IMR-90 (cell line): ENCODE data around the gene ARHGEF38. TPM values are rescaled to one million over a fixed set of nuclear protein-coding genes. Genes with fewer than 3 reads are reported as not detected.

ENCODE experiments used
- ATAC-seq: fragments of 200-7000 bp; cut with Tn5 transposase; 2 replicates; pipeline ENCODE4 v1.9.1; 2020; ENCODE audit warnings: low read depth, mild to moderate bottlenecking, moderate library complexity
- BruUV-seq: library from RNA; stranded (reverse); fragments of 400-500 nt; replicated peaks from 2 replicates; lab custom pipeline; 2021; lab: Mats Ljungman, UMichigan
- CTCF ChIA-PET: fragments of 300-600 bp; formaldehyde crosslinking; extraction: SDS; loops from one replicate; lab custom pipeline; 2021; ENCODE audit warnings: antibody characterized with exemption; lab: Yijun Ruan, JAX
- POLR2A ChIA-PET: fragments of 300-600 bp; sonication (Branson Sonifier 250); formaldehyde crosslinking; loops from one replicate; lab custom pipeline; 2022; ENCODE audit warnings: antibody characterized with exemption; ENCODE audit not compliant: unreplicated experiment; lab: Charles Lee
- DNase-seq: peaks from one replicate; pipeline ENCODE4 v3.0.0; 2013
- H2AFZ ChIP-seq: replicated peaks from 2 replicates; pipeline ENCODE3; 2013; ENCODE audit warnings: low read length, mild to moderate bottlenecking; ENCODE audit not compliant: poor library complexity
- H2AK5ac ChIP-seq: 2 replicates; pipeline ENCODE4 v1.6.1; 2013; ENCODE audit warnings: low read depth, low read length, inconsistent platforms
- H2AK9ac ChIP-seq: replicated peaks from 2 replicates; pipeline ENCODE3; 2013; ENCODE audit warnings: mild to moderate bottlenecking, low read depth, low read length, moderate library complexity; ENCODE audit not compliant: poor library complexity
- H2BK120ac ChIP-seq: 2 replicates; pipeline ENCODE4 v1.6.1; 2013; ENCODE audit warnings: low read depth, low read length, inconsistent platforms
- H2BK15ac ChIP-seq: 3 replicates; pipeline ENCODE4 v1.6.1; 2013; ENCODE audit warnings: low read depth, low read length, inconsistent platforms
- H2BK20ac ChIP-seq: 2 replicates; pipeline ENCODE4 v1.6.1; 2013; ENCODE audit warnings: low read depth, mild to moderate bottlenecking, inconsistent platforms, low read length, moderate library complexity
- H2BK5ac ChIP-seq: 2 replicates; pipeline ENCODE4 v1.6.1; 2013; ENCODE audit warnings: mild to moderate bottlenecking, low read depth, low read length, inconsistent platforms; ENCODE audit not compliant: poor library complexity, severe bottlenecking
- H3K14ac ChIP-seq: replicated peaks from 2 replicates; pipeline ENCODE4 v1.6.1; 2013; ENCODE audit warnings: low read depth, low read length, inconsistent platforms
- H3K18ac ChIP-seq: 2 replicates; pipeline ENCODE4 v1.6.1; 2013; ENCODE audit warnings: low read depth, low read length, control low read depth
- H3K23ac ChIP-seq: 2 replicates; pipeline ENCODE4 v1.6.1; 2013; ENCODE audit warnings: low read depth, low read length, inconsistent platforms
- H3K27ac ChIP-seq: 2 replicates; pipeline ENCODE4 v1.5.1; 2013; ENCODE audit warnings: mild to moderate bottlenecking, control low read depth, low read length; ENCODE audit not compliant: insufficient read depth
- H3K27me3 ChIP-seq: 2 replicates; pipeline ENCODE4 v1.6.1; 2013; ENCODE audit warnings: low read length; ENCODE audit not compliant: control insufficient read depth, insufficient read depth
- H3K36me3 ChIP-seq: 2 replicates; pipeline ENCODE4 v1.6.1; 2013; ENCODE audit warnings: low read length, mixed read lengths; ENCODE audit not compliant: control insufficient read depth, insufficient read depth
- H3K4ac ChIP-seq: 2 replicates; pipeline ENCODE4 v1.6.1; 2013; ENCODE audit warnings: low read depth, low read length, inconsistent platforms
- H3K4me1 ChIP-seq: 2 replicates; pipeline ENCODE4 v1.6.1; 2013; ENCODE audit warnings: low read length, mixed read lengths; ENCODE audit not compliant: control insufficient read depth, insufficient read depth
- H3K4me2 ChIP-seq: 2 replicates; pipeline ENCODE4 v1.6.1; 2013; ENCODE audit warnings: low read depth, mild to moderate bottlenecking, control low read depth, low read length, moderate library complexity
- H3K4me3 ChIP-seq: 2 replicates; pipeline ENCODE4 v1.5.1; 2013; ENCODE audit warnings: low read depth, mild to moderate bottlenecking, control low read depth, low read length, moderate library complexity; ENCODE audit not compliant: insufficient read depth
- H3K56ac ChIP-seq: 2 replicates; pipeline ENCODE4 v1.6.1; 2013; ENCODE audit warnings: low read length, inconsistent platforms; ENCODE audit not compliant: insufficient read depth; ENCODE audit errors: extremely low read depth
- H3K79me1 ChIP-seq, 2 experiments: 2 replicates each; pipeline ENCODE4 v1.6.1; 2013; ENCODE audit warnings: low read length in 2 of 2, inconsistent platforms in 1 of 2, low read depth in 1 of 2
- H3K9ac ChIP-seq: 2 replicates; pipeline ENCODE4 v1.6.1; 2013; ENCODE audit warnings: low read depth, low read length, control low read depth
- H3K9me1 ChIP-seq: 2 replicates; pipeline ENCODE4 v1.6.1; 2013; ENCODE audit warnings: low read length, inconsistent platforms; ENCODE audit not compliant: insufficient read depth
- H3K9me3 ChIP-seq: 2 replicates; pipeline ENCODE4 v1.6.1; 2013; ENCODE audit warnings: low read length; ENCODE audit not compliant: control insufficient read depth, insufficient read depth
- H4K20me1 ChIP-seq: 2 replicates; pipeline ENCODE4 v1.6.1; 2013; ENCODE audit warnings: low read length, inconsistent platforms; ENCODE audit not compliant: insufficient read depth
- H4K5ac ChIP-seq: 2 replicates; pipeline ENCODE4 v1.6.1; 2013; ENCODE audit warnings: mild to moderate bottlenecking, low read depth, low read length, control low read depth
- H4K8ac ChIP-seq, 2 experiments: 2 replicates each; pipeline ENCODE4 v1.6.1; 2013; ENCODE audit warnings: low read depth in 2 of 2, low read length in 2 of 2, control low read depth in 1 of 2, inconsistent platforms in 1 of 2
- H4K91ac ChIP-seq: 2 replicates; pipeline ENCODE4 v1.6.1; 2013; ENCODE audit warnings: low read depth, low read length, inconsistent platforms; ENCODE audit not compliant: insufficient read depth
- BHLHE40 ChIP-seq: fragments of 150-350 bp; IDR thresholded peaks from 2 replicates; pipeline ENCODE4 v1.6.1; 2016; ENCODE audit warnings: mild to moderate bottlenecking, low read depth, low read length
- CEBPB ChIP-seq: IDR thresholded peaks from 2 replicates; pipeline ENCODE4 v1.6.1; 2012; ENCODE audit warnings: low read depth, low read length, improper control_type of control experiment
- CHD1 ChIP-seq: IDR thresholded peaks from 2 replicates; pipeline ENCODE4 v1.6.1; 2012; ENCODE audit warnings: low read depth, low read length, improper control_type of control experiment
- FOS ChIP-seq: fragments of 150-350 bp; IDR thresholded peaks from 2 replicates; pipeline ENCODE4 v1.6.1; 2016; ENCODE audit warnings: low read depth, low read length
- MAFK ChIP-seq: IDR thresholded peaks from 2 replicates; pipeline ENCODE4 v1.6.1; 2012; ENCODE audit warnings: low read depth, low read length, improper control_type of control experiment
- MAZ ChIP-seq: IDR thresholded peaks from 2 replicates; pipeline ENCODE4 v1.6.1; 2012; ENCODE audit warnings: low read depth, mild to moderate bottlenecking, low read length, improper control_type of control experiment, moderate library complexity, borderline replicate concordance
- MXI1 ChIP-seq: IDR thresholded peaks from 2 replicates; pipeline ENCODE4 v1.6.1; 2012; ENCODE audit warnings: low read depth, mild to moderate bottlenecking, low read length, moderate library complexity, borderline replicate concordance
- NFE2L2 ChIP-seq: fragments of 150-350 bp; IDR thresholded peaks from 2 replicates; pipeline ENCODE4 v1.6.1; 2016; ENCODE audit warnings: low read depth, mild to moderate bottlenecking, low read length
- POLR2A ChIP-seq: IDR thresholded peaks from 2 replicates; pipeline ENCODE4 v1.6.1; 2012; ENCODE audit warnings: mild to moderate bottlenecking, low read depth, low read length
- RAD21 ChIP-seq: IDR thresholded peaks from 2 replicates; pipeline ENCODE4 v1.6.1; 2012; ENCODE audit warnings: low read length, improper control_type of control experiment
- RCOR1 ChIP-seq: IDR thresholded peaks from 2 replicates; pipeline ENCODE4 v1.6.1; 2012; ENCODE audit warnings: mild to moderate bottlenecking, low read length, improper control_type of control experiment; ENCODE audit not compliant: insufficient replicate concordance
- RFX5 ChIP-seq: IDR thresholded peaks from 2 replicates; pipeline ENCODE4 v1.8.0; 2012; ENCODE audit warnings: low read depth, mild to moderate bottlenecking, low read length, moderate library complexity
- SMC3 ChIP-seq: fragments of 150-350 bp; IDR thresholded peaks from 2 replicates; pipeline ENCODE4 v1.6.1; 2016; ENCODE audit warnings: low read depth, mild to moderate bottlenecking, antibody characterized with exemption, low read length, moderate library complexity
- WGBS, 2 experiments: methylation state at CpG; one replicate each; pipeline versions ENCODE4 v1.1.5 to v1.1.7; 2013; ENCODE audit warnings: missing lambda C conversion rate in 2 of 2; ENCODE audit not compliant: insufficient read length in 1 of 2; ENCODE audit errors: extremely low coverage in 2 of 2; 5-methylcytosine and 5-hydroxymethylcytosine counted together
- dilution Hi-C: fragments of 300-500 bp; cut with HindIII; formaldehyde crosslinking; loops from one replicate; pipeline ENCODE4 v1.14.3; 2018; ENCODE audit warnings: low sequenced_read_pairs; ENCODE audit not compliant: unreplicated experiment
- in situ Hi-C: fragments of 300-500 bp; cut with MboI; formaldehyde crosslinking; loops from 3 replicates; pipeline ENCODE4 v1.14.3; 2019; ENCODE audit warnings: low sequenced_read_pairs, inconsistent platforms, mixed read lengths
- intact Hi-C: fragments of 100-400 bp; cut with micrococcal nuclease; formaldehyde crosslinking; loops from 2 replicates; pipeline ENCODE4 v1.10.0; 2022
- polyA plus RNA-seq, 3 experiments: library from polyadenylated mRNA; depleted of rRNA; stranded (reverse); fragments of >200 nt; gene quantifications; 2 replicates each; pipeline ENCODE4 v1.2.3, GENCODE V29; 2012; ENCODE audit warnings: low replicate concordance in 1 of 3
- total RNA-seq: library from RNA; depleted of rRNA; stranded (reverse); fragments of >200 nt; gene quantifications from 2 replicates; pipeline ENCODE4 v1.2.3, GENCODE V29; 2012
- TF ChIP-seq, protein P1 (sequence below): fragments of 150-350 bp; IDR thresholded peaks from 2 replicates; pipeline ENCODE4 v1.6.1; 2017; ENCODE audit warnings: mild to moderate bottlenecking, antibody characterized with exemption, low read length, low read depth
- TF ChIP-seq, protein P2 (sequence below): conservative IDR thresholded peaks from 2 replicates; pipeline ENCODE4 v1.5.1; 2012; ENCODE audit warnings: mild to moderate bottlenecking, low read depth, low read length, improper control_type of control experiment
- TF ChIP-seq, protein P3 (sequence below): fragments of 150-350 bp; IDR thresholded peaks from 2 replicates; pipeline ENCODE4 v1.6.1; 2016; ENCODE audit warnings: low read depth, mild to moderate bottlenecking, low read length, moderate library complexity, borderline replicate concordance

Gene ARHGEF38
- total and polyA plus RNA-seq, 2 of the 4 experiments (the other 2 are of a cell fraction), result not detected

DNA sequence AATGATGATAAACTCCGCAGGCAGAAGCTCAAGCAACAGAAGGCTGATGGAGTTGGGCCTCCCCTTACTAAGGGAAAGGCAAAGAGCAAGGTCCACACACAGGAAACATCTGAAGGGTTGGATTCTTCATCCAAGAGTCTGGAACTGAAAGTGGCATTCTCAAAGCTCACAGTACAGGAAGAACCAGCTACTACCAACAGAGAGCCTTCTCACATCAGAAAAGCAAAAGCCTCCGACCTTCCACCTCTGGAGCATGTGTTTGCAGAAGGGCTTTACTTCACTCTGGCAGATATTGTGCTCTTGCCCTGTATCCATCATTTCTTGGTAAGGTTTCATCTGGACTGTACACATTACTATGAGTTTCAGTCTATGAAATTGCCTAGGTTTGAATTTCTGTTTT, 166.8 kb downstream of the ARHGEF38 start:
- CTCF ChIA-PET, result no interaction called here
- no peaks in the 10 kb centered on the region for H3K27me3 ChIP-seq
- H3K79me1 ChIP-seq, result peaks cover 0 to 4% of the 10 kb centered on the region in 2 experiments; a peak in 1 of 4 replicates
- DNase-seq (no peak), ATAC-seq (no peak)
- H2AFZ ChIP-seq, result no peak overlapping the region
- no peak overlapping the region for H4K5ac ChIP-seq
- no peak overlapping the region for H2AK9ac ChIP-seq
- dilution Hi-C loops, result no loop called here
- H3K4me2 ChIP-seq, result no peak overlapping the region
- H3K27ac ChIP-seq, result no peak overlapping the region
- no peak overlapping the region for H3K4ac ChIP-seq
- no peak overlapping the region for H3K14ac ChIP-seq
- no TSS peak for BruUV-seq
- H4K91ac ChIP-seq, result no peak overlapping the region
- H3K9ac ChIP-seq, result no peak overlapping the region
- H2BK120ac ChIP-seq, result no peak overlapping the region
- no peaks in the 10 kb centered on the region for H3K9me1 ChIP-seq
- H3K23ac ChIP-seq, result no peak overlapping the region
- peaks cover 3% of the 10 kb centered on the region; the same call in 1 of the 2 replicates for H3K36me3 ChIP-seq
- no peak overlapping the region for H2BK15ac ChIP-seq
- H4K20me1 ChIP-seq, result no peaks in the 10 kb centered on the region
- WGBS, 2 experiments, result no CpG with 5 or more reads among the region's 2 CpGs
- H2BK20ac ChIP-seq, result no peak overlapping the region
- in situ Hi-C loops, result no loop called here
- POLR2A ChIA-PET, result interaction anchor here (0.6 kb wide), 1 partner anchor 329 kb away, joined by 3 read pairs; no protein-coding TSS in a partner anchor
- no peak overlapping the region for H3K18ac ChIP-seq
- no peak for TF ChIP-seq FOS
- TF ChIP-seq MXI1, result no peak
- no peak for TF ChIP-seq RFX5
- no peak for TF ChIP-seq CEBPB
- no peak for TF ChIP-seq SMC3
- TF ChIP-seq, protein P1, sequence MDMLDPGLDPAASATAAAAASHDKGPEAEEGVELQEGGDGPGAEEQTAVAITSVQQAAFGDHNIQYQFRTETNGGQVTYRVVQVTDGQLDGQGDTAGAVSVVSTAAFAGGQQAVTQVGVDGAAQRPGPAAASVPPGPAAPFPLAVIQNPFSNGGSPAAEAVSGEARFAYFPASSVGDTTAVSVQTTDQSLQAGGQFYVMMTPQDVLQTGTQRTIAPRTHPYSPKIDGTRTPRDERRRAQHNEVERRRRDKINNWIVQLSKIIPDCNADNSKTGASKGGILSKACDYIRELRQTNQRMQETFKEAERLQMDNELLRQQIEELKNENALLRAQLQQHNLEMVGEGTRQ, result no peak
- no peak for TF ChIP-seq MAFK
- no peak for TF ChIP-seq RCOR1
- TF ChIP-seq MAZ, result no peak
- no peak for TF ChIP-seq BHLHE40
- no peak for TF ChIP-seq CHD1
- no peak for TF ChIP-seq RAD21
- TF ChIP-seq NFE2L2, result no peak
- TF ChIP-seq, protein P2, sequence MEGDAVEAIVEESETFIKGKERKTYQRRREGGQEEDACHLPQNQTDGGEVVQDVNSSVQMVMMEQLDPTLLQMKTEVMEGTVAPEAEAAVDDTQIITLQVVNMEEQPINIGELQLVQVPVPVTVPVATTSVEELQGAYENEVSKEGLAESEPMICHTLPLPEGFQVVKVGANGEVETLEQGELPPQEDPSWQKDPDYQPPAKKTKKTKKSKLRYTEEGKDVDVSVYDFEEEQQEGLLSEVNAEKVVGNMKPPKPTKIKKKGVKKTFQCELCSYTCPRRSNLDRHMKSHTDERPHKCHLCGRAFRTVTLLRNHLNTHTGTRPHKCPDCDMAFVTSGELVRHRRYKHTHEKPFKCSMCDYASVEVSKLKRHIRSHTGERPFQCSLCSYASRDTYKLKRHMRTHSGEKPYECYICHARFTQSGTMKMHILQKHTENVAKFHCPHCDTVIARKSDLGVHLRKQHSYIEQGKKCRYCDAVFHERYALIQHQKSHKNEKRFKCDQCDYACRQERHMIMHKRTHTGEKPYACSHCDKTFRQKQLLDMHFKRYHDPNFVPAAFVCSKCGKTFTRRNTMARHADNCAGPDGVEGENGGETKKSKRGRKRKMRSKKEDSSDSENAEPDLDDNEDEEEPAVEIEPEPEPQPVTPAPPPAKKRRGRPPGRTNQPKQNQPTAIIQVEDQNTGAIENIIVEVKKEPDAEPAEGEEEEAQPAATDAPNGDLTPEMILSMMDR, result no peak
- TF ChIP-seq POLR2A, result no peak
- TF ChIP-seq, protein P3, sequence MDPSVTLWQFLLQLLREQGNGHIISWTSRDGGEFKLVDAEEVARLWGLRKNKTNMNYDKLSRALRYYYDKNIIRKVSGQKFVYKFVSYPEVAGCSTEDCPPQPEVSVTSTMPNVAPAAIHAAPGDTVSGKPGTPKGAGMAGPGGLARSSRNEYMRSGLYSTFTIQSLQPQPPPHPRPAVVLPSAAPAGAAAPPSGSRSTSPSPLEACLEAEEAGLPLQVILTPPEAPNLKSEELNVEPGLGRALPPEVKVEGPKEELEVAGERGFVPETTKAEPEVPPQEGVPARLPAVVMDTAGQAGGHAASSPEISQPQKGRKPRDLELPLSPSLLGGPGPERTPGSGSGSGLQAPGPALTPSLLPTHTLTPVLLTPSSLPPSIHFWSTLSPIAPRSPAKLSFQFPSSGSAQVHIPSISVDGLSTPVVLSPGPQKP, result no peak
- no peak overlapping the region for H2AK5ac ChIP-seq
- H3K4me1 ChIP-seq, result no peaks in the 10 kb centered on the region
- intact Hi-C loops, result loop anchor here (5.0 kb wide), 1 partner anchor 197 kb away; no protein-coding TSS in a partner anchor
- H4K8ac ChIP-seq, result no peak overlapping the region
- no peak overlapping the region for H2BK5ac ChIP-seq
- no peak overlapping the region for H3K4me3 ChIP-seq
- H3K9me3 ChIP-seq, result no peaks in the 10 kb centered on the region
- no peak overlapping the region for H3K56ac ChIP-seq
